OCI-LY3 (cell line): Measurements from ENCODE around the gene FBXO3.

Experiments
- H2AFZ ChIP-seq: fragments of 200-600, 300-600 bp; shearing (Covaris generic); 2 replicates; pipeline ENCODE4 v1.6.0; 2014; ENCODE audit warnings: antibody characterized with exemption, low read depth, low read length
- H3K27ac ChIP-seq: fragments of 200-600, 300-600 bp; sonication (generic); 2 replicates; pipeline ENCODE4 v1.5.1; 2014; ENCODE audit warnings: mild to moderate bottlenecking, low read length, moderate library complexity, mixed read lengths
- H3K27me3 ChIP-seq: fragments of 200-600, 300-600 bp; sonication (generic); 2 replicates; pipeline ENCODE4 v1.6.1; 2014; ENCODE audit warnings: low read depth, low read length, mixed read lengths
- H3K36me3 ChIP-seq: fragments of 200-600, 300-600 bp; sonication (generic); replicated peaks from 2 replicates; pipeline ENCODE3; 2014; ENCODE audit warnings: low read depth, low read length, mixed read lengths
- H3K4me1 ChIP-seq: fragments of 300-600, 200-600 bp; sonication (generic); 2 replicates; pipeline ENCODE4 v1.6.1; 2014; ENCODE audit warnings: low read length, mixed read lengths
- H3K4me2 ChIP-seq: fragments of 200-600, 300-600 bp; sonication (generic); 2 replicates; pipeline ENCODE4 v1.6.1; 2014; ENCODE audit warnings: low read length, mixed read lengths
- H3K4me3 ChIP-seq: fragments of 300-600, 200-600 bp; sonication (generic); 2 replicates; pipeline ENCODE4 v1.5.1; 2014; ENCODE audit warnings: antibody characterized with exemption, mild to moderate bottlenecking, low read length, moderate library complexity
- H3K79me2 ChIP-seq: fragments of 300-600, 200-600 bp; shearing (Covaris generic); 2 replicates; pipeline ENCODE4 v1.6.1; 2014; ENCODE audit warnings: mild to moderate bottlenecking, low read length, mixed read lengths
- H3K9ac ChIP-seq: fragments of 300-600, 200-600 bp; shearing (Covaris generic); 2 replicates; pipeline ENCODE4 v1.6.0; 2014; ENCODE audit warnings: mild to moderate bottlenecking, low read length, moderate library complexity
- H3K9me3 ChIP-seq: fragments of 200-600, 300-600 bp; shearing (Covaris generic); 2 replicates; pipeline ENCODE4 v1.6.1; 2014; ENCODE audit warnings: low read length, mixed read lengths; ENCODE audit not compliant: insufficient read depth
- H4K20me1 ChIP-seq: fragments of 200-600, 300-600 bp; sonication (generic); 2 replicates; pipeline ENCODE4 v1.6.1; 2016; ENCODE audit warnings: low read length, mixed read lengths; ENCODE audit not compliant: insufficient read depth
- CTCF ChIP-seq: fragments of 200-600, 300-600 bp; sonication (generic); IDR thresholded peaks from 2 replicates; pipeline ENCODE4 v1.5.1; 2014; ENCODE audit warnings: antibody characterized with exemption, low read length, low read depth
- EZH2phosphoT487 ChIP-seq: fragments of 200-600 bp; shearing (Covaris generic); IDR thresholded peaks from 2 replicates; pipeline ENCODE4 v1.6.1; 2018; ENCODE audit warnings: antibody characterized with exemption, mixed run types, low read depth

The FBXO3 gene

GRCh38 chr11:33737362-33737821 is 36.9 kb downstream of the FBXO3 start:
- Histone ChIP-seq H3K36me3 (peaks cover 15% of the 10 kb centered on the region), H3K27ac (no peak overlapping the region), H3K27me3 (no peaks in the 10 kb centered on the region), H3K9me3 (no peaks in the 10 kb centered on the region), H3K4me2 (no peak overlapping the region), H4K20me1 (no peaks in the 10 kb centered on the region), H3K4me3 (no peak overlapping the region), H3K4me1 (peaks cover 46% of the 10 kb centered on the region), H2AFZ (0 out of 2 replicates have a peak overlapping the region, but pooled peaks have one; percentile 66), H3K9ac (no peak overlapping the region), H3K79me2 (peaks cover 29% of the 10 kb centered on the region)
- TF ChIP-seq EZH2phosphoT487 (no peak), CTCF (no peak)

- H3K27ac ChIP-seq: peak within 1 kb of the TSS; percentile 41
- no peaks in the 10 kb centered on the region for H3K27me3 ChIP-seq
- H3K9ac ChIP-seq: peak within 1 kb of the TSS; percentile 86
- H4K20me1 ChIP-seq: peaks cover 4% of the 10 kb centered on the region; the same call in 1 of the 2 replicates
- H3K36me3 ChIP-seq: peaks cover 21% of the 10 kb centered on the region
- TF ChIP-seq EZH2phosphoT487 (no peak), CTCF (no peak)
- peaks cover 41% of the 10 kb centered on the region for H3K79me2 ChIP-seq
- no peaks in the 10 kb centered on the region for H3K9me3 ChIP-seq
- peaks cover 46% of the 10 kb centered on the region for H3K4me1 ChIP-seq
- peak within 1 kb of the TSS; percentile 92 for H3K4me2 ChIP-seq
- peak within 1 kb of the TSS; percentile 78 for H3K4me3 ChIP-seq
- peak within 1 kb of the TSS; percentile 66; the same call in 1 of the 2 replicates for H2AFZ ChIP-seq
Measured at GRCh38 chr11:33736148-33736812, 38.0 kb downstream of the FBXO3 start, which contains the start of gene CD59. CD59 (minus strand) TSS chr11:33736423; CDS start chr11:33722445, 13,978 bp downstream.

GRCh38 chr11:33735271-33736147 is 38.8 kb downstream of the FBXO3 start:
- Histone ChIP-seq H3K9me3 (no peaks in the 10 kb centered on the region), H3K27ac (peak overlapping the region; percentile 41), H3K36me3 (peaks cover 21% of the 10 kb centered on the region), H3K27me3 (no peaks in the 10 kb centered on the region), H3K4me2 (peak overlapping the region; percentile 92), H2AFZ (peak overlapping the region; percentile 58; the same call in 1 of the 2 replicates), H3K9ac (peak overlapping the region; percentile 86), H3K4me3 (peak overlapping the region; percentile 78), H3K79me2 (peaks cover 48% of the 10 kb centered on the region), H4K20me1 (peaks cover 6% of the 10 kb centered on the region; the same call in 1 of the 2 replicates), H3K4me1 (peaks cover 43% of the 10 kb centered on the region)
- TF ChIP-seq CTCF (no peak), EZH2phosphoT487 (no peak)
